HG03457 (cell line): ENCODE measurements around the gene UBA5.

Experiments used
- ATAC-seq: cut with Tn5 transposase; IDR thresholded peaks from one replicate; pipeline ENCODE4 v1.9.1; 2021; ENCODE audit warnings: moderate number of reproducible peaks; ENCODE audit not compliant: unreplicated experiment

Gene UBA5

DNA sequence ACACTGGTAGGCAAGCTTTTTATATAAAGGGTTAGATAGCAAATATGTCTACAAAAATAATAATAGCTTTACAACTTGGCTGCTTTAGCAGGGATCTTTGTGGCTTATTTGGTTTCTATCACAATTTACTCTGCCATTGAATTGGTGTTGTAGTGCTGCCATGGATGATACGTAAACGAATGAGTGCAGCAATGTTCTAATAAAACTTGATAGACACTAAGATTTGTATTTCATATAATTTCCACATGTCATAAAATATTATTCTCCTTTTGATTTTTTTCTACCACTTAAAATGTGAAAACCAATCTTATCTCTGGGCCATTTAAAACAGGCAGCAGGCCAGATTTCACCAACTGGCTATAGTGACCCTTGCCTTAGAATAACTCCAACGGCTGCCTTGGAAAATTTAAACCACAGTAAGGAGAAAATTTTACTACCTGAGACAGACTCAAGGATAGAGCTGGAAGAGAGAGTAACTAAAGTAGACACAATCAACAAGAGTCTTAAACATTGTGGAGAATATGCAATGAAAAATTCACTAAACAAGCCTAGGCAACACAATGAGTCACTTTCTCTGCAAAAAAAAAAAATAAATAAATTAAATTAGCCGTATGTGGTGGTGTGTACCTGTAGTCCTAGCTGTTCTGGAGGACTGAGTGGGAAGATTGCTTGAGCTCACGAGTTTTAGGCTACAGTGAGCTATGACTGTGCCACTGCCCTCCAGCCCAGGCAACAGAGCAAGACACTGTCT is 54.0 kb downstream of the UBA5 start:
- no peak for ATAC-seq

- ATAC-seq = no peak
Observed at GRCh38 chr3:132716372-132716771, 56.2 kb downstream of the UBA5 start.

DNA sequence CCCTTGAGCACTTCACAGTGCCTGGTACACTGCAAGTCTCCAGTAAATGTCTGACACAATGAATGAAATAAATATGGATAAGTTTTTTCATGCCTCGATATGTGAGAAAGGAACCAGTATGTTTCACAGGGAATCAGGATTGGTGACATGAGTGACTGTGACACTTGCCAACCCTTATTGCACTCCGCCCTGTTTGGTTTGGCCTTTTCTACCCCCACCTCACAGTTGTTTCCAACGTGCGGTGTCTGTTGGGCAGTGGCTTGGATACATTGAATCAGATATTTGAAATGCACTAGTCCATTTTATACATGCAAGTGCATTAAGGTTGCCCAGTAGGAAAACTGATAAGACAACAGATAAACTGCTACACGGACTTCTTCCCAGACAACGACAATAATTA is 60.1 kb downstream of the UBA5 start:
- no peak for ATAC-seq

- no peak for ATAC-seq
Observed at GRCh38 chr3:132721479-132722164, 61.5 kb downstream of the UBA5 start.

- peak; percentile 70 for ATAC-seq
Observed at GRCh38 chr3:132722165-132723023, 62.3 kb downstream of the UBA5 start, which contains the start of gene NPHP3. TSS of gene NPHP3 (minus strand) at chr3:132722409. CDS start at chr3:132722355, 54 bp downstream.

DNA sequence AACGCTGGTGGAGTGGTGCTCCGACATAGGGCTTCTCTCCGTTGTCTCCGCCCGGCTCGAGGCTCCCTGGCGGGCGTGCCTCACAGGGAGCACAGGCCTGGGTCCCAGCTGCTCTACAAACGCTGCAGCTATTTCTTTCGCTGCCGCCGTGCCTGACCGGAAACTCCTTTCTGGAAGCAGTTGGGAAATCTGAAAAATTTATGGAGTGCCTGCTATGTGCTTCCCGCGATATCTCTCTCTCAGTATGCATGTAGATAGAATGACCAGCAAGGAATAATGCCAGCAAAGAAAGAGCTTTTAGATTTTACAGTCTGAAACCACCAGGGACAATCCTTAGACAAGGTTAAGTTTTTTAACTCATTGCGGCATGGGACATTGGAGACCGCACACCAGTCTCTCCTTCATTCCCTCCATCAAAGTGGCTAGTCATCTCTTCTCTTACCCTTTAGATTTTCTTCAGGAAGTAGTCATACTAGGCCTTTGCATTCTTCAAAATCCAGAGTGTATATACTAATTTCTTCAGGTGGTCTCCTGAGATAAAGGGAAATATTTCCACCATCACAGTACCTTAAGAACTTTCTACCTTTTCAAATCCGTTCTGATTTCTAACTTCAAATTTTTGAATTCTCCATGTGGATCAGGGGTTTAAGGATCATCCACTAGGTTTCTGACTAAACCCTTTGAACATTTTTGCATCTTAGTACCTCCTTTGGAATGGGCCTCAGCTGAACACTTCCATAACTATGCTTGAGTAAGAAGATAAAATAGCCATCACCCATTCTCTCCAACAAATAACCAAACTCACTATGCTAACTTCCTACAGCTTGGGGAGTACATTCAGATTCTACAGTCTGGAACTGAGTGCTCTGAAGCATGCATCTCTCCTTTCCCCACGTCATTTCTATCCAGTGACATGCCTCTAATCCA is 63.2 kb downstream of the UBA5 start:
- no peak for ATAC-seq

- ATAC-seq = no peak
Observed at GRCh38 chr3:132726341-132726823, 66.3 kb downstream of the UBA5 start.
